Colonic mucosa (tissue), 4 donors: ENCODE data around the gene BCL11B. TPM values are rescaled to one million over a fixed set of nuclear protein-coding genes. Genes with fewer than 3 reads are reported as not detected.

Experiments used
- DNase-seq: peaks from one replicate; pipeline ENCODE4 v3.0.0-alpha.2; 2020
- H3K27ac ChIP-seq: fragments of 200-600 bp; one replicate; pipeline ENCODE4 v1.8.0; 2021
- H3K27me3 ChIP-seq: fragments of 200-600 bp; one replicate; pipeline ENCODE4 v1.8.0; 2021
- H3K36me3 ChIP-seq: fragments of 200-600 bp; one replicate; pipeline ENCODE4 v1.8.0; 2021
- H3K4me1 ChIP-seq: fragments of 200-600 bp; one replicate; pipeline ENCODE4 v1.8.0; 2021; ENCODE audit warnings: mild to moderate bottlenecking
- H3K4me3 ChIP-seq: fragments of 200-600 bp; one replicate; pipeline ENCODE4 v1.8.0; 2021
- H3K9ac ChIP-seq, 2 donors: one replicate each; pipeline ENCODE4 v1.7.0; 2013; ENCODE audit warnings: control low read depth in 2 of 2, low read depth in 2 of 2, low read length in 2 of 2
- H3K9me3 ChIP-seq: fragments of 200-600 bp; one replicate; pipeline ENCODE4 v1.8.0; 2021
- intact Hi-C: fragments of 100-400 bp; cut with DNase I; formaldehyde crosslinking; loops from one replicate; pipeline ENCODE4 v1.14.1; 2022
- total RNA-seq, 2 donors: library from RNA; stranded (reverse); fragmentation: NEBNext Ultra II Directional in 1 of 2; extraction: Animal tissue kit (Norgen Biotek cat#: 25700) in 1 of 2; gene quantifications; one replicate each; pipeline ENCODE4 v1.2.1, GENCODE V29; 2021
- TF ChIP-seq, protein P1 (sequence below): fragments of 200-600 bp; IDR thresholded peaks from one replicate; pipeline ENCODE4 v1.8.0; 2022; ENCODE audit warnings: antibody characterized with exemption, mild to moderate bottlenecking
- donor health status: healthy.
- donor health status: DM: no; HTN: no; CAD: no.
- donor health status: DM: no; HTN: no; CAD: no.

The BCL11B gene
- total RNA-seq, 2 donors from 2014 or later = 5.6 to 10.4 TPM

DNA sequence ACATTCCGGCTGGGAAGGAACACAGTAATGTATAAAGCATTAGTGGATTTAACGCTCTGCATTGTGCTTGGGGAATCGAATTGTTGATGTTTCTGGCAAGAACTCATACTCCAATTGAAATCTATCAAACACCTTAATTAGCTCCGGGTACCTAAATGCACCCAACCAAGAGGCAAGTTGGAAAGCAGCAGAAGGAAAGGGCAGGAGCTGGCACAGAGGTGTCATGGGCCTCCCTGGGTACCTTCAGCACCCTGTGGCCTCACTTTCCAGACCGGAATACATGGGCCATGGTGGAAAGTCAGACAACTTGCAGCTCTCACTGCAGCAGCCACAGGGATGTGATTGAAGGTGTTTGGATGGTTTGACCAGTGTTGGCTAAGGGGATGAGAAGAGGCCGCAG lies 6.8 kb upstream of the BCL11B start:
- Histone ChIP-seq H3K4me1 (no peaks in the 10 kb centered on the region), H3K4me3 (no peak overlapping the region), H3K27ac (no peak overlapping the region), H3K27me3 (no peaks in the 10 kb centered on the region), H3K9me3 (no peaks in the 10 kb centered on the region), H3K36me3 (no peaks in the 10 kb centered on the region), H3K9ac (no peak overlapping the region)
- no peak for DNase-seq
- TF ChIP-seq, protein P1, sequence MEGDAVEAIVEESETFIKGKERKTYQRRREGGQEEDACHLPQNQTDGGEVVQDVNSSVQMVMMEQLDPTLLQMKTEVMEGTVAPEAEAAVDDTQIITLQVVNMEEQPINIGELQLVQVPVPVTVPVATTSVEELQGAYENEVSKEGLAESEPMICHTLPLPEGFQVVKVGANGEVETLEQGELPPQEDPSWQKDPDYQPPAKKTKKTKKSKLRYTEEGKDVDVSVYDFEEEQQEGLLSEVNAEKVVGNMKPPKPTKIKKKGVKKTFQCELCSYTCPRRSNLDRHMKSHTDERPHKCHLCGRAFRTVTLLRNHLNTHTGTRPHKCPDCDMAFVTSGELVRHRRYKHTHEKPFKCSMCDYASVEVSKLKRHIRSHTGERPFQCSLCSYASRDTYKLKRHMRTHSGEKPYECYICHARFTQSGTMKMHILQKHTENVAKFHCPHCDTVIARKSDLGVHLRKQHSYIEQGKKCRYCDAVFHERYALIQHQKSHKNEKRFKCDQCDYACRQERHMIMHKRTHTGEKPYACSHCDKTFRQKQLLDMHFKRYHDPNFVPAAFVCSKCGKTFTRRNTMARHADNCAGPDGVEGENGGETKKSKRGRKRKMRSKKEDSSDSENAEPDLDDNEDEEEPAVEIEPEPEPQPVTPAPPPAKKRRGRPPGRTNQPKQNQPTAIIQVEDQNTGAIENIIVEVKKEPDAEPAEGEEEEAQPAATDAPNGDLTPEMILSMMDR = no peak
- intact Hi-C loops = no loop called here

DNA sequence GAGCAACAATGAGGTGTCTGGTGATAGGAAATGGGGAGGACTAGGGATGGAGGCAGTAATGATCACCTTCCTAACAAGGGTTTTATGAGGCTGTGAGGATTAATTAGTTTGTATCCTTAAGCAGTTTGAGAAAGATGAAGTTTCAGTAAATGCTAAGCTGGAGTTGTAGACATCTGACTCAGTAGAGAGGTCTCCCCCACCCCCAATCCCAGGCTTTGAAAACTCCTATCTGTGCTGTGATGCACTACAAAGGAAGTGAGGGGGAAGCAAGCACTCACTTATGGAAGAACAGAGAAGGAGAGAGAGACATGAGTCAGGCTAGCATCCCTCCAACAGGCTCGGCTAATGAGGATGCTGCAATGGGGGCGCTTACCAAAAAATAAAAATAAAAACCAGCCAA lies 5.5 kb upstream of the BCL11B start:
- no peaks in the 10 kb centered on the region for H3K36me3 ChIP-seq
- no peak overlapping the region for H3K9ac ChIP-seq
- no peaks in the 10 kb centered on the region for H3K9me3 ChIP-seq
- no peaks in the 10 kb centered on the region for H3K4me1 ChIP-seq
- TF ChIP-seq, protein P1 = no peak
- no peak for DNase-seq
- no peak overlapping the region for H3K27ac ChIP-seq
- intact Hi-C loops = no loop called here
- no peaks in the 10 kb centered on the region for H3K27me3 ChIP-seq
- no peak overlapping the region for H3K4me3 ChIP-seq

DNA sequence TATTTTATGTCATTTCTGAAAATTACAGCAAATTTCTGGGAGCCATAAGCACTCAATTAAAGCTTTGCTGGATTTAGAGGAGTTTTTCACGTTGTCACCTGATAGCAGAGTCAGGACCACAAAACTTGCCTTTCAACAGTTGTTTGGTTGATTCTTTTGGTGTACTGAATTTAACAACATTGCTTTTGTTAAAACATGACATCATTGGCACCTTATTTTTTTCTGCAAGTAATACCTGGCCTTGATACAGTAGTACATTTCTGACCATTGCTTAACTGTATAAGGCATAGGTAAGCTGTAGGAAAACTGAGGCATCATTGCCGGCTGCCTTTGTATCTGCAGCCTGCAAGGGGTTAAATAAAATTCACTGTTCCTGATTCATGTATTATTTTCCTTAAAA lies 4.5 kb upstream of the BCL11B start:
- H3K27me3 ChIP-seq = peaks cover 3% of the 10 kb centered on the region
- intact Hi-C loops = no loop called here
- H3K4me1 ChIP-seq = no peaks in the 10 kb centered on the region
- no peak overlapping the region for H3K4me3 ChIP-seq
- H3K36me3 ChIP-seq = no peaks in the 10 kb centered on the region
- H3K27ac ChIP-seq = no peak overlapping the region
- H3K9ac ChIP-seq = no peak overlapping the region
- DNase-seq = no peak
- TF ChIP-seq, protein P1 = no peak
- H3K9me3 ChIP-seq = no peaks in the 10 kb centered on the region

DNA sequence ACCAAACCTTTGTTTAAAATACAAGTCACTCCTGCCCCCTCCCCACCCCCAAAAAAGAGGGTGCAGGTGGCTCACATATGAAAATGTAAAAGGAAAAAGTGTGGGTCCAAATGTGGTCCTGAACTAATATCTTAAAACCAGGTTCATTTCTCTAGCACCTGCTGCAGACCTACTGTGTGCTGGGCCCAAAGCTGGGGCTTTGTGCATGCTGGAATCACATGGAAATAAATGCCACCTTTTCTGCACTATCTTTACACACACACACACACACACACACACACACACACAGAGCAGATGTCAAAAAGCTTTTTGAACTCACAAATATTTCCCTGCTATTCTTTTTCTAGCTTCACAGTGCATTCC lies 3.2 kb upstream of the BCL11B start:
- no peaks in the 10 kb centered on the region for H3K36me3 ChIP-seq
- no peaks in the 10 kb centered on the region for H3K9me3 ChIP-seq
- no peak overlapping the region for H3K9ac ChIP-seq
- no peak for DNase-seq
- intact Hi-C loops = no loop called here
- no peak overlapping the region for H3K4me3 ChIP-seq
- H3K27ac ChIP-seq = no peak overlapping the region
- TF ChIP-seq, protein P1 = no peak
- peaks cover 6% of the 10 kb centered on the region for H3K27me3 ChIP-seq
- H3K4me1 ChIP-seq = no peaks in the 10 kb centered on the region

DNA sequence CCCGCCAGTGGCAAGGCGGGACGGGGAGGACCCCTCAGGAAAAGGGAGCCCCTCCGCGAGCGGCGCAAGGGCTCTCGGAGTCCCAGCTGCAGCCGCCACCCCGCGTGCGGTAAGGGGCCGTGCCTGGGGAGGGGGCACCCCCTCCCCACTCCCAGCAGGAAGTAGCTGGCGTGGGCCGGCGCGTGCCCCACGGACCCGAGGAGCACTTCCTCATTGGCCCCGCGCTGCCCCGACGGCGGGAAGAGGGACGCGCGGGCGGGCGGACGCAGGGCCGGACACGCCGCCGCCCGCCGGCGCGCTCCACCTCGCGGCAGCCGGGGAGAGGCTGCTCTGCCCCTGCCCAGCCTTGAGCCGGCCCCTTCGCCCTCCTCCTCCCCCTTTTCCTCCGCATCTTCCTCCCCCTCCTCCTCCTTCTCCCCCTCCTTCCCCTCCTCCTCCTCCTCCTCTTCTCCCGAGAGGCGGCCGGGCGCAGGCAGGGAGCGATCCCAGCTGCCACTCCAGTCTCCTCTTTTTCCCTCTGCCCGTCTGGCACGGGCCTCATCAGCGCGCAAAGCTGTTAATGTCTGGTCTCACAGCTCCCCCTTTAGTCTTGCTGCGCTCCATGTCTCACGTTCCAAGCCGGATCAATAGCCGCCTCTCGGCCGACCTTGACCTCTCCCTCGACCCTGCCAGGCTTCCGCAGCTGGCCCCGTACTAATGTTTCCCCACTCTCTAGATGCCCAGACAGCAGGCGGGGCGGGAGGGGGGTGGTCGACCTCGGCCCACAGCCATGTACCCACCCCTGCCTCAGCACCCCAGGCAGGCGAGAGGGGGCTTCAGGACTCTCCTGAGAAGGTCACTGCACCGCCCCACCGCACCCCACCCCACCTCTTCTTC lies 2.6 kb upstream of the BCL11B start:
- peak overlapping the region; percentile 85 for H3K27ac ChIP-seq
- H3K36me3 ChIP-seq = no peaks in the 10 kb centered on the region
- H3K27me3 ChIP-seq = peaks cover 9% of the 10 kb centered on the region
- DNase-seq = peak; percentile 86
- H3K4me3 ChIP-seq = peak overlapping the region; percentile 56
- no peaks in the 10 kb centered on the region for H3K4me1 ChIP-seq
- TF ChIP-seq, protein P1 = no peak
- peak overlapping the region; percentile 60 to 62 for H3K9ac ChIP-seq
- H3K9me3 ChIP-seq = no peaks in the 10 kb centered on the region
- intact Hi-C loops = no loop called here
